ENCODE measurements around the gene EIF2S3. TPM values are rescaled to one million over a fixed set of nuclear protein-coding genes. Genes with fewer than 3 reads are reported as not detected.
"Not testable (repeated sequence)": the region's sequence is repeated elsewhere in the genome, so short reads cannot be mapped to it uniquely, and the experiment has no call there.

Gene EIF2S3
- total RNA-seq, 1 donor from 2014 or later: 135 TPM

DNA sequence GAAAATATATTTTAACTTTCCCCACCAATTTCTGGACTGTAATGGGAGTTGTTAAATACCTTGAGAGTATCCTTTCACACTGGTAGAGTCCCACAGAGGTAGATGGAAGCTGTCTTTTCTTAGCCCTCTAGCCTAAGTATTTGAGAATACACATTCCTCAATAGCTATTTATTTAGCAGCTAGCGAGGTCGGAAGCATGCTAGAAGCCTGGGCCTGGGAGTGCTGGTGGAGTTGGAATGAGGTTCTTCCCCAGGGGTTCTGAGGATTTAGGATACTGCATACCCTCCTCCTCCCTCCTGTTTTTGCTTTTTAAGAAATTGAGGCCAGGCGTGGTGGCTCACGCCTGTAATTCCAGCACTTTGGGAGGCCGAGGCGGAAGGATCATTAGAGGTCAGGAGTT, 26.8 kb upstream of the EIF2S3 start:
- Histone ChIP-seq H3K27me3 (no peaks in the 10 kb centered on the region), H3K4me3 (no peak overlapping the region), H3K36me3 (no peaks in the 10 kb centered on the region), H3K27ac (no peak overlapping the region), H3K4me1 (no peaks in the 10 kb centered on the region), H3K9me3 (no peaks in the 10 kb centered on the region)
- DNase-seq: no peak
- intact Hi-C loops (cut with DNase I): no loop called here
- TF ChIP-seq, protein P1, sequence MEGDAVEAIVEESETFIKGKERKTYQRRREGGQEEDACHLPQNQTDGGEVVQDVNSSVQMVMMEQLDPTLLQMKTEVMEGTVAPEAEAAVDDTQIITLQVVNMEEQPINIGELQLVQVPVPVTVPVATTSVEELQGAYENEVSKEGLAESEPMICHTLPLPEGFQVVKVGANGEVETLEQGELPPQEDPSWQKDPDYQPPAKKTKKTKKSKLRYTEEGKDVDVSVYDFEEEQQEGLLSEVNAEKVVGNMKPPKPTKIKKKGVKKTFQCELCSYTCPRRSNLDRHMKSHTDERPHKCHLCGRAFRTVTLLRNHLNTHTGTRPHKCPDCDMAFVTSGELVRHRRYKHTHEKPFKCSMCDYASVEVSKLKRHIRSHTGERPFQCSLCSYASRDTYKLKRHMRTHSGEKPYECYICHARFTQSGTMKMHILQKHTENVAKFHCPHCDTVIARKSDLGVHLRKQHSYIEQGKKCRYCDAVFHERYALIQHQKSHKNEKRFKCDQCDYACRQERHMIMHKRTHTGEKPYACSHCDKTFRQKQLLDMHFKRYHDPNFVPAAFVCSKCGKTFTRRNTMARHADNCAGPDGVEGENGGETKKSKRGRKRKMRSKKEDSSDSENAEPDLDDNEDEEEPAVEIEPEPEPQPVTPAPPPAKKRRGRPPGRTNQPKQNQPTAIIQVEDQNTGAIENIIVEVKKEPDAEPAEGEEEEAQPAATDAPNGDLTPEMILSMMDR (IDR thresholded peaks at IDR 0.05): no peak
- ATAC-seq: no peak

GRCh38 chrX:24030597-24030996, 24.2 kb upstream of the EIF2S3 start:
- no peak for DNase-seq
- H3K4me1 ChIP-seq: no peaks in the 10 kb centered on the region
- no peak overlapping the region for H3K4me3 ChIP-seq
- TF ChIP-seq, protein P1 (IDR thresholded peaks at IDR 0.05): no peak
- no peak for ATAC-seq
- H3K36me3 ChIP-seq: no peaks in the 10 kb centered on the region
- intact Hi-C loops (cut with DNase I): no loop called here
- H3K27ac ChIP-seq: no peak overlapping the region
- no peaks in the 10 kb centered on the region for H3K27me3 ChIP-seq
- no peaks in the 10 kb centered on the region for H3K9me3 ChIP-seq

GRCh38 chrX:24034485-24034884, 20.3 kb upstream of the EIF2S3 start:
- Histone ChIP-seq H3K27ac (no peak overlapping the region), H3K27me3 (no peaks in the 10 kb centered on the region), H3K4me3 (no peak overlapping the region), H3K4me1 (no peaks in the 10 kb centered on the region), H3K9me3 (no peaks in the 10 kb centered on the region), H3K36me3 (no peaks in the 10 kb centered on the region)
- DNase-seq: no peak
- TF ChIP-seq, protein P1 (IDR thresholded peaks at IDR 0.05): no peak
- intact Hi-C loops (cut with DNase I): no loop called here
- ATAC-seq: no peak

DNA sequence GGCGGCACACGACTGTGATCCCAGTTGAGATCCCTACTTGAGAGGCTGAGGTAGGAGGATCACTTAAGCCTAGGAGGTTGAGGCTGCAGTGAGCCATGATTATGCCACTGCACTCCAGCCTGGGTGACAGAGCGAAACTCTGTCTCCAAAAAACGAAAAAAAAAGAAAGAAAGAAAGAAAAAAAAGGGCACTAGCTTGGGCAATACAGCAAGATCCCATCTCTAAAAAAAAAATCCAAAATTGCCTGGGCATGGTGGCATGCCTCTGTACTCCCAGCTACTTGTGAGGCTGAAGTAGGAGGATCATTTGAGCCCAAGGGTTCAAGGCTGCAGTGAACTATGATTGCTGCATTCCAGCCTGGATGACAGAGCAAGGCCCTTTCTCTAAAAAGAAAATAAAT, 17.0 kb upstream of the EIF2S3 start:
- H3K4me3 ChIP-seq: no peak overlapping the region
- DNase-seq (no peak), ATAC-seq (no peak)
- TF ChIP-seq, protein P1 (IDR thresholded peaks at IDR 0.05): no peak
- no peaks in the 10 kb centered on the region for H3K4me1 ChIP-seq
- H3K9me3 ChIP-seq: no peaks in the 10 kb centered on the region
- H3K27me3 ChIP-seq: no peaks in the 10 kb centered on the region
- H3K36me3 ChIP-seq: no peaks in the 10 kb centered on the region
- no peak overlapping the region for H3K27ac ChIP-seq
- intact Hi-C loops (cut with DNase I): no loop called here

DNA sequence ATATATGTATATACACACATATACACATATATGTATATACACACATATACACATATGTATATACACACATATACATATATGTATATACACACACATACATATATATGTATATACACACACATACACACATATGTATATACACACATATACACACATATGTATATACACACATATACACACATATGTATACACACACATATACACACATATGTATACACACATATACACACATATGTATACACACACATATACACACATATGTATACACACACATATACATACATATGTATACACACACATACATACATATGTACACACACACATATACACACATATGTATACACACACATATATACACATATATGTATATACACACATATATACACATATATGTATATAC, 8.7 kb upstream of the EIF2S3 start:
- H3K27me3 ChIP-seq; H3K27ac ChIP-seq; H3K36me3 ChIP-seq; ATAC-seq; intact Hi-C loops (cut with DNase I); H3K4me1 ChIP-seq; H3K9me3 ChIP-seq; H3K4me3 ChIP-seq; DNase-seq: not testable (repeated sequence)

- H3K36me3 ChIP-seq; H3K27ac ChIP-seq; H3K4me3 ChIP-seq; ATAC-seq; DNase-seq; H3K4me1 ChIP-seq; intact Hi-C loops (cut with DNase I); H3K27me3 ChIP-seq; H3K9me3 ChIP-seq: not testable (repeated sequence)
These were observed 5.1 kb upstream of the EIF2S3 start for GRCh38 chrX:24049643-24050042.

GRCh38 chrX:24050522-24051318, 4.0 kb upstream of the EIF2S3 start:
- intact Hi-C loops (cut with DNase I); DNase-seq; ATAC-seq: not testable (repeated sequence)

More at GRCh38 chrX:24050522-24051318, 4.0 kb upstream of the EIF2S3 start:
- not testable (repeated sequence) for H3K27me3 ChIP-seq, H3K4me1 ChIP-seq, H3K9me3 ChIP-seq, H3K27ac ChIP-seq, H3K36me3 ChIP-seq, H3K4me3 ChIP-seq

Measured in upper lobe of right lung (tissue), 1 donor.